GM12878 (cell line): ENCODE results near the gene CSRP1.

ENCODE experiments used
- CTCF ChIP-seq, 3 experiments: IDR thresholded peaks in 2 of 3; conservative IDR thresholded peaks in 1 of 3; 2 replicates each; pipeline ENCODE4 v1.5.1; 2011; ENCODE audit warnings: low read depth in 3 of 3, low read length in 3 of 3, mild to moderate bottlenecking in 3 of 3, control low read depth in 2 of 3, moderate library complexity in 2 of 3, inconsistent platforms in 1 of 3, mixed read lengths in 1 of 3; ENCODE audit not compliant: control insufficient read depth in 2 of 3, insufficient read depth in 1 of 3; ENCODE audit errors: extremely low read depth in 1 of 3
- EZH2 ChIP-seq: IDR thresholded peaks from 2 replicates; pipeline ENCODE4 v1.6.1; 2012; ENCODE audit warnings: low read depth, mild to moderate bottlenecking, control low read depth, inconsistent platforms, low read length, borderline replicate concordance; ENCODE audit not compliant: control insufficient read depth
- MTA3 ChIP-seq: IDR thresholded peaks from 2 replicates; pipeline ENCODE4 v1.6.1; 2012; ENCODE audit warnings: low read length, inconsistent platforms, borderline replicate concordance
- MYB ChIP-seq: fragments of 150-350 bp; IDR thresholded peaks from 2 replicates; pipeline ENCODE4 v1.6.1; 2014; ENCODE audit warnings: mild to moderate bottlenecking, low read depth, low read length, borderline replicate concordance
- NR2C2 ChIP-seq: IDR thresholded peaks from 2 replicates; pipeline ENCODE4 v1.6.1; 2011; ENCODE audit warnings: borderline replicate concordance, low read depth; ENCODE audit not compliant: control insufficient read depth, insufficient read length
- POLR2A ChIP-seq: IDR thresholded peaks from 2 replicates; pipeline ENCODE4 v1.6.1; 2011; ENCODE audit warnings: low read depth, mild to moderate bottlenecking, low read length
- TAF1 ChIP-seq: IDR thresholded peaks from 2 replicates; pipeline ENCODE4 v1.6.1; 2011; ENCODE audit warnings: mild to moderate bottlenecking, low read depth, low read length, borderline replicate concordance
- TCF7 ChIP-seq: IDR thresholded peaks from 2 replicates; pipeline ENCODE4 v1.6.1; 2014; ENCODE audit warnings: antibody characterized with exemption, borderline replicate concordance

DNA sequence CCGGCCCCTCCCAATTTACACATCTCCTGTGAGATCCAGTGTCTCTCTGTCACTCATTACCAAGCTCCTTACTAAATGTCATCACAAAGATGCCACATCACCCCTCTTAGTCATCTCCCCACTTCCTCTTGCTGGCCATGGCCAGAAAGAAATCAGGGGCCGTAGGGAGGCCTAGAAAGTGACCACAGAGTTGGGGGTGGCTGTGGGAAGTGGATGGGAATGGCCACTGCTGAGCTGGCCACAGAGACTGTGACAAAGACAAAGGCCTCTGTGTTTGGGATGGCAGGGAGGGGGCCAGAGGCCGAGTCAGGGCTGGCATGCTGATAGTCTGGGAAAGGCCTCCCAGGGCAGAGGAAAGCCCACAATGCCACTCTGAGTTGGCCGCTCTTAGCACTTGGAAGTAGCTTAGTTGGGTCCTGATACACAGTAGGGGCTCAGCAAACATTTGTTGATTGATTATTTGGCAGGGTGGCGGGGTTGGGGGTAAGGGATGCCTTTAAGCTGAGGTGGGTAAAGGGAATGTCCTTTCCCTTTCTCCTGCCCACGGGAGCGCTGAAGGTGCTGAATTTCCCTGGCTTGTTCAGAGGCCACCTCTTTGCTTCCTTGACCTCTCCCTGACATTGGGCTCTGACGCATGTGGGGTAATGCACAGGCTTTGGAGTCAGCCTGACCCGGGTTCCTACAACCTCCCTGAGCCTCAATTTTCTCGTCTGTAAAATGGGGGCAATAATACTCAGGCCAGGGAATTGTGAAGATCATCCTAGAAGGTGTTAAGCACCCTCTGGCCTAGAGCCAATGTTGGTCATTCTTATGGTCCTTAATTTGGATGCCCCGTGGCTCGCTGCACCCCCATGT, 45.2 kb upstream of the CSRP1 start:
- TF ChIP-seq TAF1 (no peak), CTCF (IDR thresholded peaks at IDR 0.05 in 2 of 3, conservative IDR thresholded peaks at IDR 0.05 in 1 of 3; ENCODE audit: control insufficient read depth in 2 of 3, extremely low read depth in 1 of 3, insufficient read depth in 1 of 3, low read depth in 3 of 3, low read length in 3 of 3) (no peak), NR2C2 (no peak), POLR2A (no peak), MYB (no peak), MTA3 (no peak), TCF7 (no peak), EZH2 (no peak)
